ENCODE results near the gene SP5.
"Not testable (repeated sequence)": the region's sequence is repeated elsewhere in the genome, so short reads cannot be mapped to it uniquely, and the experiment has no call there.

SP5 gene
- total RNA-seq, result 0 reads per million in 4 donors

DNA sequence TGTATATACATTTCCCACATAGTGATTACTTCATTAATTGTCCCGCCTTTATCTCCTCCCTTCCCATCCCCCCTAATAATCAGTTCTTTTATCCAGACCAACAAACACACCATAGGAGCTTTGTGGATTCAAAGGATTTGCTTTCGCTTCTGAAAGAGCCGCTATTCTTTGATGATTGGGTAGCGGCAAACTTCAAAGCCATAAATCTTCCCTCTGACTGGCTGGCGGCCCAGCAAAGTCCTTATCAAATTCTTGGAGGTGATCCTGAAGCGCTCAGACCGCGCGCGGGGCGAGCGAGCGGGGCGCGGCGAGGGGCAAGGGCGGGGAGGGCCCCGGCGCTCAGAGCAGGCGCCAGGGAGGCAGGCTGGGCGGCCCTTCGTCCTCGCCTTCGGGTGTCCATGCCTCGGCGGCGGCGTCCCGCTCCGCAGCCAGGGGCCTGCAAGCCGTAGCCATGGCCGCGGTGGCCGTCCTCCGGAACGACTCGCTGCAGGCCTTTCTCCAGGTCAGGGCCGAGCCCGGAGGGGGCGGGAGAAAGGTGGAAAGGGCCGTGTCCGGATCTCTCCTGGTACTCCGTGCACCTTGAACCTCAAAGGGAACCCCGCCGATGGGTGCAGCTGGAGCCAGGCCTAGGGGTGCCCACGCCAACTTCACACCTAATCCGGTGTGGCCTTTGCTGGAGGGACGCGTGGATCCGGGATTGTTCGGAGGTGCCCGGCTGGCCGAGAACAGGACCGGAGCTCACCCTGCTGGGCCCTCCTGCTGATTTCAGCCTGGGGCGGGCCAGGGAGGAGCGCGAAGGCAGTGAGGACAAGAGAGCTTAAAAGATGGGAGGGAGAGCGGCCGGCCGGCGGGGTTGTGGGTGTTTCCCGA is at the start of gene SP5:
SP5 (plus strand) TSS at position 276 of the 870 bp plus-strand sequence; CDS start at position 452, 176 bp downstream.
- DNase-seq, result peak in 3 of 5 donors; percentile 14 to 33 (median 21)

DNA sequence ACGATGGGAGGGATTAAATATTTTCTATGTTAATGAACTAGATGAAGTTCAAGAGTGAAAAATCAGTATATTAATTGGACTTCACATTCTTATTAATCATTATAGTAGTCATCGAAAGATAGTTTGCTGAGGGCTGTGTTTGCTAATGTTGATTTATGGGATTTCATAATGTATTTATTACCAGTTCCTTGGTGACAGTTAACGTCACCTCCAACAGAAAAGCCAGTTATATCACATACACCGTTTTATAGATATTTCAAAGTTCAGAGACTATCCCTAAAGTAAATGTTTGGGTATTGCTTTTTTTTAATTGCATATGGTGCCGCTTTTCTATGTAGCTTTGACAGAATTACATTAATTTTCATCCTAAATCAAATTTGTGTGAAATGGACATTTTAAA is 49.4 kb upstream of the SP5 start:
- no peak for DNase-seq

DNA sequence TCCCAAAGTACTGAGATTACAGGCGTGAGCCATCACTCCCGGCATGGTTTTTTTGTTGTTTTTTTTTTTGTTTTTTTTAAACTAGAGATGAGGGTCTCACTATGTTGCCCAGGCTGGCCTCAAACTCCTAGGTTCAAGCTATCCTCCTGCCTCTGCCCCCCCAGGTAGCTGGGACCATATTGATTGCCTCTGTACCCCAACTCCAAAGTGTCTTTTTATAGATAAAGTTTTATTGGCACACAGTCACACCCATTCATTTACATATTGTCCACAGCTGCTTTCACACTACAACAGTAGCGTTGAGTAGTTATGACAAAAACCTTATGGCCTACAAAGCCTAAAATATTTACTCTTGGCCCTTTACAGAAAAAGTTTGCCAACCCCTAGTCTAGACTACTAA is 45.2 kb upstream of the SP5 start:
- no peak for DNase-seq

DNA sequence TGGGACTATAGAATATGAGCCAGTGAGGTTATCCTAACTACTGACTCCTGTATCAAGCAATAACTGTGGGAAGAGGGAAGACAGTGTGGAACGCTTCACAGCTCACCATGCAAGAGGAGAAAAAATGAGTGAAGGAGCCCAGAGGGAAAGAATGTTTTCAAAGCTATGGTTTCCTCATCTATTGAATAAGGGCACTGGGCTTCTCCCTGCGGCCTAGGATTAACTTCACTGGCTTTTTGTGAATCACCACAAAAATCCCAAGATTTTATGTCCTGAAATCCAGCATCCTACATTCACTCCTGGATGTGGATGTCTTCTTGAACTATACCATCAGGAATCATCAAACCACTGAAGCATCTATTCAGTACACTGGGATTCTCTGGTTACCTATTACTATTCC is 44.5 kb upstream of the SP5 start:
- no peak for DNase-seq

DNA sequence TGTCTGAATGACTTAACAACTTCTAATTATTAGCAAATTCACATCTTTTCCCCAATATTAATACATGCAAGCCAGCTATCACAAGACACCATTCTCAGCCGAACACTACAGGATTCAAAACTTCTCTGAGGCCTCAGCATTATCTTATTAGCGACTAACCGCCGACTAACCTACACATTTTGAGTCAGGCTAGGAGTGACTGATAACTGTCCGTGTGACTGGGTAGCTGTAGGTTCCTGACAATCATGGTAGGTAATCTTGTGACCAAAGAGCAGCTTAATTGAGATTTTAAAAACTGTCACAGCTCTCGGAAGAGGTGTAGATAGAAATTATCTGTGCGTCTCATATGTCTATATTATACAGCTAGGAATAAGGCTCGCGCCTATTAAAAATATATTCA is 44.1 kb upstream of the SP5 start:
- no peak for DNase-seq

DNA sequence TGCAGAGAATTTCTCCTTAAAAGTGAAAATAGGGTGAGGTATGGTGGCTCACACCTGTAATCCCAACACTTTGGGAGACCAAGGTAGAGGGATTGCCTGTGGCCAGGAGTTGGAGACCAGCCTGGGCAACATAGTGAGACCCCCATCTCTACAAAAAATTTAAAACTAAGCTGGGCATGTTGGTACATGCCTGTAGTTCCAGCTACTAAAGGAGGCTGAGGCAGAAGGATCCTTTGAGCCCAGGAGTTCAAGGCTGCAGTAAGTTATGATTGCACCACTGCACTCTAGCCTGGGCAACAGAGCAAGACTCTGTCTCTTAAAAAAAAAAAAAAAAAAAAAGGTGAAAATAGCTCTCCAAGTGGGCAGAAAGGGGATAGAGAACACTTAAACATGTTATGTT is 40.9 kb upstream of the SP5 start:
- DNase-seq, result not testable (repeated sequence)

DNA sequence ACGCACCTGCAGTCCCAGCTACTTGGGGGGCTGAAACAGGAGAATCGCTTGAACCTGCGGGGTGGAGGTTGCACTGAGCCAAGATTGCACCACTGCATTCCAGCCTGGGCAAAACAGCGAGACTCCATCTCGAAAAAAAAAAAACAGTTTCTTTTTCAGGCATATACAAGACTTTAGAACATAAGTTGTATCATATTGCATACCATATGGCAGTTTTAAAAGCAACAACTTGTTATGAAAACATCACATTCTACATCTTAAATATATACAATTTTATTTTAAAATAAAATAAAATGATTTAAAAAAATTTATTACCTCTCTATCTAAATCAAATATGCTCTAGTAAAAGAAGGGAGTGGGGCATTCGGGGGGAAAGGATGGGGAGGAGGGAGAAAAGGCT is 39.4 kb upstream of the SP5 start:
- no peak for DNase-seq

DNA sequence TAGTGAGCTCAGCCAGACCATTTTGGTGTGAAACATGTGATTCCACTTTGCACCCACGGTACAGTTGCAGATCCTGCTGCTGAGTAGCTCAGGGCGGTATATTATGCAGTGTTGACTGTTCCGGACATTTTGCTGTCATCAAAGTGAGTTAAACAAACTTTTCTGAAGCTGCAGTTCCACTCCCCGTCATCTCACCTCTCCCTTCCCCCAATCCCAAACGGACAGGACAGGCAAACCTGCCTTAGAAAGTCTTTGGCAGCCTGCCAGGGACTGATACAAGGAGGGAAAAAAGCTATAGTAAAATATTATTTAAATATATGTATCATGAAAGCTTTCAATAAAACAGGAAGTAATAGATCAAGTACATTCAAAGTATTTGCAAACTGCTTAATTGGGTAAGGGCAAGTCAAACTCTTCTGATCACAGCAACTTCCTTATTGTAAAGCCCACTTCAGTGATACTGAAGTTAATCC is 35.5 kb upstream of the SP5 start:
- no peak for DNase-seq

DNA sequence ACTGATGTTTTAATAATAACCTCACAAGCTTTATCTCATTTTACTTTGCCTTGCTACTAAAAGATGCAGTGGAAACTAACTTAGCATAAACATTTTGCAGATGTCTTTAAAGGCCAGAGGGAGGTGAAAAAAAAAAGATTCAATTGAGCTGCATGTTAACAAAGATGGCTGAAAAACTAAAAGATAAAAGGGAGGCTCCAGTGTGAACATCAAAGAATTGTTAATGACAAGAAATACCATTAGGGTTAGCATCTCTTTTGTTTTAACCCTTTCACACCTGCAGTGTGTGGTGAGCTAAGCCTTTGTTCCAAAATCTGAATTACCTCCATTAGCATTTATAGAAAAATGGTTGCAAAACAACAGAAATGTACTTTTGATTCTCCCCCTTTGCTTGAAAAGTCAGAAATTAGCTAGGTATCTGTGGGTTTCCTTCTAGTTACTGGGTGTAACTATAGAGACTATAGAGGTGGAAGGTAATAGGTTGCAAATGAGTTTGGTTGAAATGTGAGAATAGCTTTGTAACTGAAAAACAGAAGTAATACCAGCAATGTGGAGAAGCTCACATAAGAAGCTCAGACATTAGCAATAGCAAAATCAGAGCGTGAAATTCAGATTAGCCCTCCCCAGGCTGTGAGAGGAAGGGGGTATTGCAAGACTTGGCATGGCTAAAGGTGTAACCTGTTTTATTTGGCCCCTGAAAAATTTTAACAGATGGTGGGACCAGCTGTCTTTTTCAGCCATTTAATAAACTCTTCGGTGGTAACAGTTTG is 34.8 kb upstream of the SP5 start:
- DNase-seq, result no peak

DNA sequence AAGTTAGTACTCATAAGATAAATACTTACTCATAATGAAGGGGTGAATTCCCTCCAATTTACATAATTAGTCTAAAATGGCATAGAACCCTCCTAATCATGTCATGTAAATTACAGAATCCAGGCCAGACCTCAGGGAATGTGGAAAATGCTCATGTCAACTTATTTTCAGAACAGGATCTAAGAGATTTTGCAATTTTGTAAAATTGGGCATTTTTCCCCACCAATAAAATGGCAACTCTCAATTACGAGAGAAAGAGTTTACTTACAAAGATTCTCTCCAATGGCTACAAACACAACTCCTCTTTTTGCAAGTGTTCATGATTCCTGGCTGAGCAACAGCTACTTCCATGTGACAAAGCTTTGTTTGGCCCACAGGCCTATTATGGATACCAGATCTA is 33.8 kb upstream of the SP5 start:
- no peak for DNase-seq

DNA sequence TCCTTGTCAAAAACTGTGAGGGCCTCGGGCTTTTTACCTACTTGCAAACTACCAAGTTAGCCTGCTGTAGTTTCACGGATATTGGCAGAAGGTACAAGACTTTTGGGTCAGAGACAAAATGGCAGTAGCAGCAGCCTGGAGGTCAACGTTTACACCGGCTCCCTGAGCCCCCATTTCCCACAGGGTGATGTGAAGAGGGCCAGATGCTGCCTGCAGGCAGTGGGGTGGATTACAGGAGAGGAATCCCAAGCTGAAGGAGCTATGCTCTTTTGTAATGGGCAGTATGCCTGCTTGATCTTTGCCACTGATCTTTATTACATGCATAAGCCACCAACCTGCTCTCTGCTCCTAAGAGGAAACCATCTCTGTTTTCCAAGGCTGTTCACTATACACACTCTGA is 29.5 kb upstream of the SP5 start:
- DNase-seq, result no peak

DNA sequence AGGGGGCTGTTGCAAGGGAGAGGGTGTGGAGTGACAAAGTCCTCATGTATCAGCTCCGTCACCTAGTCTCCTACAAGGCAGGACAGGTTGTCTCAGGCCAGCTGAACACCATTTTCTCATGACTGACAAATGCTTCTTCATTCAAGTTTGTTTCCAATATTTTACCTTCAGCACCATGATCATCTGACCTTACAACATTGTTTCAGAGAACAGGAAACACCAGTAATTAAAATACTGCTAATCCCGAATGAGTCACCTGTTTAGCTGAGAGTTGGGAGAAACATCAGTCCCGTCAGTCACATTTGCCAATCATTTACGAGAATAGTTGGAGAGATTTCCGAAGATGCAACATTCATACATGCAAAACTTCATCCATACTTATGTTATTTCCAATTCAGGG is 25.7 kb upstream of the SP5 start:
- no peak for DNase-seq

DNA sequence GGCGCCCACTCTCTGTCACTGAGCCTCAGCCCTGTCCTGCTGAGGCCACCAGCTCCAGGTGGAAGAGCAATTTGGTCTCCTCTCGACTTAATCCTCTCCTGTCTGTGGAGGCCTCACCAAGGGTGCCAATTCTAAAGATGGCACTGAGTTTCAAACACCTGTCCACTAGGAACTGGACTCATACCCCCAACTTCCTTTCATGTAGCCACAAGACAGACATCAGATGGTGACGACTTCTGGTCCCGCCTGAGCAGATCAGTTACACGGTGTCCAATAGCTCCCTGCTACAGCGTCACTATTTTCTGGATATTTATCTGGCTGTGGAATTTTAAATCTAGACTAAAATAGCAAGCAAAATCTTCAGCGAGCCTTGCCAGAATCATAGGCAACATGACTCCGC is 24.5 kb upstream of the SP5 start:
- no peak for DNase-seq

DNA sequence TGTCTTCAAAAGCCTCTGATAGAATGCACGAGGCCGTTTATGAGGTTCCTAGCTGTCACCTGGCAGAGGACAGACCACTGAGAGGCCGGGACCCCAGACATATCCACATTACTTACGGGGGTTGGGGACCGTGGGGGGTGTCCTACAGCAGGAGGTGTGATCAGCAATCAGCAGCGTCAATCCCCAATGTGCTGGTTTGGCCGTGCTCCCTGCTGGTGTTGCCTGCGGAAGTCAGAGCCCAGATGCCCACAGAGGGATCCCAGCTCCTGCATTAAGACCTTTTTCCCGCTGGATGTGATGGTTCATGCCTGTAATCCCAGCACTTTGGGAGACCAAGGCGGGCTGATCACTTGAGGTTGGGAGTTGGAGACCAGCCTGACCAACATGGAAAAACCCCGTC is 20.8 kb upstream of the SP5 start:
- no peak for DNase-seq

DNA sequence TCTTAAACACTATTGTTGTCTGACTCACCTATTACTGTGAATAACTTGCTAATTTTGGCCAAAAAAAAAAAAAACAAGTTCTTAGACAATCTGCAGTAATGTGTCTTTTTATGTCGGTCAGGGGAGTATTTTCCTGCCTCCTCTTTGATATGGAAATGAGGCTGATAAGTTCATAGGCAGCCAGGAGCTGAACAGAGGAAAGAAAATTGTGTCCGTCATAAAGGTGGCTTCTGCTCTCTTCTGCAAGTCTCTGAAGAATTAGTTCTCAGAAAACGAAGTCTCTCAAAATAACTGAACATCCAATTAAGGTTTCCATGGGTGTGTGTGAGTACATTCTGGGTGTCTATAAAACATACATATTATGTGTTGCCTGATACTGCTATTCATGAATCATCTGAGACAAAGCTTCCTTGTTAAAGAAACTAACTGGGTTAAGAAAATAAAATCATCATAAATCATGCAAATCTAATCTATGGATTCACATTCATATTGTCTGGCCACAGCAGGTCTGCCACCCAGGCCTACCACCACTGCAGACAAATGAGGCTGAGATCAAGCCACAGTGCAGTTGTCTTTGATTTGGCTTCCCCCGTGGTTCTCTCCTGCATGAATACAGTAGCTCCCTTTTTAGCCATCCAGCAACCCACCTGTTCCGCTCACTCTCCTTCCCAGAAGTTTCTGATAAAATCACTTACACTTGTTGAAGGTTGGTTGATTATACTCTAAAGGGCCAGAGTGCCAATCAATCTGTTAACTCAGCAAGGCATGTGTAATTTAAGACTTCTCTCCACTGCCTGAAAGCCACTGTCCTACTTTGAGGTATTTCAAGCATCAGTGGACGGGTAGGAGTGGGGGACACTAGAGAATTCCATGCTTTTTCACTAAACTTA is 19.4 kb upstream of the SP5 start:
- DNase-seq, result no peak

DNA sequence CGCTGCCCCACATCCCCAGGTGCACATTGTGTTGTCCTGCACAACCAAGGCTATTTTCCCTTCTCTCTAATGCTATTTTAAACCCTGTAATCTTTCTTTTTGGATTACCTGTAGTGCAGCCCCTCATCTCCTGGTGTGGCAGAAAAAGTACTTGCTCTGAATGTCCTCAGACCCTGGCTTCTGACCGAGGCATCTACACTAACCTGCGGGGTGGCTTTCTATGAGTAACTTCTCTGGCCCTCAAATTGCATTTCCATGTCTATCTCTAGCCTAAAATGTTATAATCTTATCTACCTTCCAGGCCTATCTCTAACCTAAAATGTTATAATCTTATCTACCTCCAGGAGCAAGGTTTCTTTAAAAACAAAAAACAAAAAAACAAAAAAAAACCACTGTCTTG is 18.2 kb upstream of the SP5 start:
- no peak for DNase-seq

DNA sequence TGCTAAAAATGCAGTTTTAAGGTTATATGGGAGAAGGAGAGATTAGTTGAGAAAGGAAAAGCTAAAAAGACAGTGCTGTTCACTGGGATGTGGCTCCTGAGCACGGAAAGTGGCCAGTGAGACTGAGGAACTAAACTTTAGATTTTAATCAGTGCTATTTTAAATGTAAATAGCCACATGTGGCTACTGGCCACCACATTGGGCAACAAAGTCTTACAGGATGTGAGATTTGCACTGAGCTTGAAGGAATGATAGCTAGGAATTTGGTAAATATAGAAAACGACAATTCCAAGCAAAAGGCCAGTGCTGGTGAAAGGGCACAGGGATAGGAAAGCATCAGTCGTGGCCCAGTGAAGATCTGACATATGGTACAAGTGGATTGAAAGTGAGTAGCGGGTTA is 14.1 kb upstream of the SP5 start:
- no peak for DNase-seq

DNA sequence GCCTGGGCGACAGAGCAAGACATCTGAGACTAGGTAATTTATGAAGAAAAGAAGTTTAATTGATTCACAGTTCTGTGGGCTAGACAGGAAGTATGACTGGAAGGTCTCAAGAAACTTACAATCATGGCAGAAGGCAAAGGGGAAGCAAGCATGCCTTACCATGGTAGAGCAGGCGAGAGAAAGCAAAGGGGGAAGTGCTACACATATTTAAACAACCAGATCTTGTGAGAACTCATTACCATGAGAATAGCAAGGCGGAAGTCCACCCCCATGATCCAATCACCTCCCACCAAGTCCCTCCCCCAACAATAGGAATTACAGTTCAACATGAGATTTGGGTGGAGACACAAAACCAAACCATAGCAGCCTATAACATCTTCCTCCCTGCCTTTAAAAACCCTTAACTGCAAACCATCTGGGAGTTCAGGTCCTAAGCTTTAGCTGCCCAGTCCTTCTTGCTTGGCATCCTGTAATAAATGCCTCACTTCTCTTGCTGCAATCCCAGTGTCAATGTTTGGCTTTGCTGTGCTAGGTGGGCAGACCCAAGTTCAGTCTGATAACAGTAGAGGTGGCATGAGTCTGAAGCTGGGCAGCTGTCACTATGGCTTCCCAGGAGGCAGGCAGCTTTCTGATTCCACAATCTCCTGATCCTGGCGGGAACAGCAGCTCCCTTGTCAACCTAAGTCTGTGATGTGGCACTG is 11.2 kb upstream of the SP5 start:
- DNase-seq, result no peak

DNA sequence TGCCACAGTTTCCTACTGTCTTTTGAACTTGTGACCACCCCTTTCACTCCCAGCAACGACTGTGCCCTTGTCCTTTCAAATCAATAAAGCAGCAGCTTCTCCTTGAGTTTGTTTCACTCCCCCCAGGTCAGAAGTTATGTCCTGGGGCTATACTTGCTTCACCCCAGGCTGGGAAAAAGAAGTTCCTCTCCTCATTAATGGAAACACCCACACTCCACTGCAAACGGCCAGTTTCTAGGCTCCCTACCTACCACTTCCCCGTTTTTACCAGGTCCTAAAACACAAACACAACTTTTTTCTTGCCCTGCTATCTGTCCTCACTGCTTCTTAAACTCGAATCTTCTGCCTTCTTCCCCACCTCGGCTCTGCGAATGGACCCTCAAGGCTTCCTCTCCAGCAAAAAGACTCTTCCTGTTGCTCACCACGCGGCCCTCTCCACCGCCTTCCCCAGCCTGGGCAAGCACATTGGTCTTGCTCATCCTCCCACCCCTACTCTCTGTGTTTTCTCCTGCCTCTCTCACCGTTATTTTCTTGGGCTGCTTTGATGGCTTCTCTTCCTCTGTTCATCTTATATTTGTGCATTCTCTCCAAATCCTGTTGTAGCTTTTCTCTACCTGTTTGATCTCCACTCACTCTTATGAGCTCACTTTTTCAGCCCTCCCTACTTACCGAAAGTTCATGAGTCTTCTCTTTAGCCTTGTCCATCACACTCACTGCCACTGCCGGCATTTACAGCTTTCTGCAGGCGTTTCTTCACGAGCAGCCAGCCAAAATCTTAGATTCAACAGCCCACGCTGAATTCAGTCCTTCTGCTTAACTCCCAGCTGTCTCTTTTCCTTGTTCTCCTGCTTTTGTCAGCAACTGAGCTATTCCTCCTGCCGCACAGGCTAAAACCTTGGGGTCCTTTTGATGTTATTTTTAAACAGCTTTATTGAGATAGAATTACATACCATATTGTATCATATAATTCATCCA is 7.0 kb upstream of the SP5 start:
- no peak for DNase-seq

DNA sequence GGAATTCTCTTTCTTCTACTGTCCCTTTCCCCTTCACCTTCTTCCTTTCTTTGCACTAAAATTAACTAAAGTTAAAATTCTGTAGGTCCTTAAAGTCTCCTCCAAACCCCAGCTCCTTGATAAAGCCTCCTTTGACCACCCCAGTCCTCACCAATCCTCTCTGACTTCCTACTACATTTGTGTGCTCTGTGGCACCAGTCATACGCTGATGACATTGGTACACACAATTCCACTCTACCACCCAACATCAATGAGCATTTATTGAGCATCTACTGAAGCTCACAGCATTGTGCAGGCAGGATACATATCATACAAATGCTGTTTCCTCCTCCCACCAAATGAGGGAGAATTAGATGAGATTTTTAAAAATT is 4.5 kb upstream of the SP5 start:
- DNase-seq, result no peak

DNA sequence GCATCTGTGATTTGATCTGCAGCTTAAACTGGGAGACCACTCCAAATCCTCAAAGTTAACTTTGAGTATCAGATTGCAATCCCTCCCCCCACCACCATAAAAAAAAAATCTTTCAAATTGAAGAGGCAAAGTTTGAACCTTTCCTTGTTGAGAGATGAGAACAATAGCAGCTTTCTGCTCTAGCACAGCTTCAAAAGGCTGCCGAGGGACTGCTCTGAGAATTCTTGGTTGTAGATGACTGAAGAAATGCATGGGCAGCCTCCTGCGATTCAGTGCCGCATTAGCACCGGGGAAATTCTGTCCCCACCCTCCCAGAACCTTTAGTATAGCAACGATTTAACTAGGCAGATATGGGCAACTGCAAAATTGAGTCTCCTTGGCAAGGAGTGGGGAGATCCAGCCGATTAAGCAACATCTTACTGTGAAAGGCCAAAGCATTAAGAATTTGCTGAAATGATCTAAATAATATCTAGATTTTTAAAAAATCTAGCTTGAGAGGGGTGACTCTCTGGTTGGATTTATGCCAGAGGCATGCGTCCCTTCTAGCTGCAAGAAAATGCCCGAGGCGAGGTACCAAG is 3.9 kb upstream of the SP5 start:
- no peak for DNase-seq

All from T-helper 1 cell (primary cell).